Osteoblast (primary cell): Measurements from ENCODE around the gene PTGES. TPM values are rescaled to one million over a fixed set of nuclear protein-coding genes. Genes with fewer than 3 reads are reported as not detected.
A peak's percentile ranks its signal among the peaks of the same experiment; 100 is the strongest.

ENCODE experiments used
- DNase-seq: peaks from one replicate; pipeline ENCODE4 v3.0.0; 2011; ENCODE audit warnings: low spot score, mixed read lengths; ENCODE audit not compliant: insufficient read length; ENCODE audit errors: missing footprints
- H2AFZ ChIP-seq: 2 replicates; pipeline ENCODE4 v1.6.0; 2011; ENCODE audit warnings: mild to moderate bottlenecking, low read length
- H3K27ac ChIP-seq: 2 replicates; pipeline ENCODE4 v1.5.1; 2011; ENCODE audit warnings: mild to moderate bottlenecking, low read depth, low read length, moderate library complexity
- H3K27me3 ChIP-seq: 2 replicates; pipeline ENCODE4 v1.6.0; 2012; ENCODE audit warnings: mild to moderate bottlenecking, control low read depth, inconsistent platforms, low read length, moderate library complexity; ENCODE audit not compliant: insufficient read depth
- H3K36me3 ChIP-seq: 2 replicates; pipeline ENCODE4 v1.5.1; 2011; ENCODE audit warnings: mild to moderate bottlenecking, low read length, control low read depth, moderate library complexity; ENCODE audit not compliant: insufficient read depth
- H3K4me1 ChIP-seq: 2 replicates; pipeline ENCODE4 v1.5.1; 2011; ENCODE audit warnings: mild to moderate bottlenecking, low read length, control low read depth, moderate library complexity; ENCODE audit not compliant: insufficient read depth
- H3K4me2 ChIP-seq: 2 replicates; pipeline ENCODE4 v1.6.0; 2011; ENCODE audit warnings: mild to moderate bottlenecking, low read length; ENCODE audit not compliant: insufficient read depth
- H3K4me3 ChIP-seq: fragments of 200-600 bp; sonication (generic); 3 replicates; pipeline ENCODE4 v1.5.1; 2012; ENCODE audit warnings: mild to moderate bottlenecking, low read length, inconsistent platforms; ENCODE audit not compliant: insufficient read depth
- H3K79me2 ChIP-seq: 2 replicates; pipeline ENCODE4 v1.6.0; 2012; ENCODE audit warnings: mild to moderate bottlenecking, low read length, control low read depth, inconsistent platforms; ENCODE audit not compliant: insufficient read depth
- H3K9me3 ChIP-seq: 2 replicates; pipeline ENCODE4 v1.5.1; 2011; ENCODE audit warnings: low read depth, low read length, control low read depth
- H4K20me1 ChIP-seq: 2 replicates; pipeline ENCODE4 v1.6.0; 2012; ENCODE audit warnings: mild to moderate bottlenecking, low read length, control low read depth; ENCODE audit not compliant: insufficient read depth
- total RNA-seq: library from RNA; depleted of rRNA; stranded (reverse); fragments of >200 nt; gene quantifications from 2 replicates; pipeline ENCODE4 v1.2.3, GENCODE V29; 2012
- TF ChIP-seq, protein P1 (sequence below): IDR thresholded peaks from 2 replicates; pipeline ENCODE4 v1.5.1; 2011; ENCODE audit warnings: mild to moderate bottlenecking, low read depth, low read length, moderate library complexity; ENCODE audit errors: extremely low read depth

PTGES gene
- total RNA-seq, 1 donor: 70.9 TPM

DNA sequence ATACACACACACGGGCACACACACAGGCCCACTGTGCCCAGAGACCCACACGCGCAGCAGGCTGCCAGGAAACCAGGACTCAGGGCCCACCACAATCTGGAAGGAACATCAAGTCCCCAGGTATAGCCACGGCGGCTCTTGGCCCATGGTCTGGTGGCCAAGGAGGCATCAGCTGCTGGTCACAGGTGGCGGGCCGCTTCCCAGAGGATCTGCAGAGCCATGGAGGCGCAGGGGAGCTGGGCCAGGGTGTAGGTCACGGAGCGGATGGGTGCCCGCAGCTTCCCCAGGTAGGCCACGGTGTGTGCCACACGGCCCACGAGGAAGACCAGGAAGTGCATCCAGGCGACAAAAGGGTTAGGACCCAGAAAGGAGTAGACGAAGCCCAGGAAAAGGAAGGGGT, 13.4 kb downstream of the PTGES start:
- Histone ChIP-seq H3K27me3 (no peaks in the 10 kb centered on the region), H3K9me3 (no peaks in the 10 kb centered on the region), H3K27ac (no peak overlapping the region), H3K36me3 (peaks cover 11% of the 10 kb centered on the region), H2AFZ (no peak overlapping the region), H3K79me2 (no peaks in the 10 kb centered on the region), H3K4me2 (no peak overlapping the region), H3K4me3 (no peak overlapping the region), H3K4me1 (peaks cover 19% of the 10 kb centered on the region), H4K20me1 (no peaks in the 10 kb centered on the region)
- peak; percentile 4 for DNase-seq
- TF ChIP-seq, protein P1, sequence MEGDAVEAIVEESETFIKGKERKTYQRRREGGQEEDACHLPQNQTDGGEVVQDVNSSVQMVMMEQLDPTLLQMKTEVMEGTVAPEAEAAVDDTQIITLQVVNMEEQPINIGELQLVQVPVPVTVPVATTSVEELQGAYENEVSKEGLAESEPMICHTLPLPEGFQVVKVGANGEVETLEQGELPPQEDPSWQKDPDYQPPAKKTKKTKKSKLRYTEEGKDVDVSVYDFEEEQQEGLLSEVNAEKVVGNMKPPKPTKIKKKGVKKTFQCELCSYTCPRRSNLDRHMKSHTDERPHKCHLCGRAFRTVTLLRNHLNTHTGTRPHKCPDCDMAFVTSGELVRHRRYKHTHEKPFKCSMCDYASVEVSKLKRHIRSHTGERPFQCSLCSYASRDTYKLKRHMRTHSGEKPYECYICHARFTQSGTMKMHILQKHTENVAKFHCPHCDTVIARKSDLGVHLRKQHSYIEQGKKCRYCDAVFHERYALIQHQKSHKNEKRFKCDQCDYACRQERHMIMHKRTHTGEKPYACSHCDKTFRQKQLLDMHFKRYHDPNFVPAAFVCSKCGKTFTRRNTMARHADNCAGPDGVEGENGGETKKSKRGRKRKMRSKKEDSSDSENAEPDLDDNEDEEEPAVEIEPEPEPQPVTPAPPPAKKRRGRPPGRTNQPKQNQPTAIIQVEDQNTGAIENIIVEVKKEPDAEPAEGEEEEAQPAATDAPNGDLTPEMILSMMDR: no peak

DNA sequence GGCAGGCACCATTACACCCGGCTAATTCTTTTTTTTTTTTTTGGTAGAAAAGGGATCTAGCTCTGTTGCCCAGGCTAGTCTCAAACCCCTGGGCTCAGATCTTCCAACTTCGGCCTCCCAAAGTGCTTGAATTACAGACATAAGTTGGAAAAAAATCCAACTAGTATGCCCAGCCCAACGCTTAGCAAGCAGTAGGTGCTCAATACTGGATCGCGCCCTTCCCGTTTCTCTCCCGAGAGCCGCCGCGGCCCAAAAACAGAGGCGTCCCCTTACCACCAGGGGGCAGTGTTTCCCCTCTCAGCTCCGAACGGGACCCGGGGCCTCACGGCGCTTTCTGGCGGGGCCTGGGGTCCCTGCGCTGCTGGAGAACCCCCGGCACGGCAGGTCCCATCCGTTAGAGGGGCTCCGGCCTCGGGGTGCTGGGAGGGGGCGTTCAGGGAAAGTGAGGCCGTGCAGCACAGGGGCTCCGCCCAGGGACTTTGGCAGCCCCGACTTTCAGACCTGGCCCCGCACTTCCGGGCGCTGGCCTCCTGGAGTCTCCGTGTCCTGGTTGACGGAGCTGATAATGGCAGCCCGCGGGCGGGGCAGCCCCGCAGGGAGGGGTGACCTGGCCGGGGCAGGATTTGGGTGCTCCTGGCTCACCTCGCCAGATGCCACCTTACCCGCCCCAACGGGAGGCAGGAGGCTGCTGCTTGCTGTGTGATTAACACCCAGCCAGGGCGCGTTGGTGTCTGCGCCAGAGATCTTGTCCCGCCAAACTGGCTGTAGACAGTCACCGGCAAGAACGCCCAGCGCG, 15.2 kb downstream of the PTGES start:
- no peaks in the 10 kb centered on the region for H3K27me3 ChIP-seq
- H3K4me1 ChIP-seq: peaks cover 9% of the 10 kb centered on the region
- H3K36me3 ChIP-seq: peaks cover 11% of the 10 kb centered on the region
- H3K79me2 ChIP-seq: no peaks in the 10 kb centered on the region
- TF ChIP-seq, protein P1: peak; percentile 81
- DNase-seq: peak; percentile 98
- H2AFZ ChIP-seq: peak overlapping the region; percentile 70
- H3K4me3 ChIP-seq: peak overlapping the region; percentile 72
- no peaks in the 10 kb centered on the region for H4K20me1 ChIP-seq
- H3K27ac ChIP-seq: peak overlapping the region; percentile 45
- no peaks in the 10 kb centered on the region for H3K9me3 ChIP-seq
- peak overlapping the region; percentile 78 for H3K4me2 ChIP-seq

DNA sequence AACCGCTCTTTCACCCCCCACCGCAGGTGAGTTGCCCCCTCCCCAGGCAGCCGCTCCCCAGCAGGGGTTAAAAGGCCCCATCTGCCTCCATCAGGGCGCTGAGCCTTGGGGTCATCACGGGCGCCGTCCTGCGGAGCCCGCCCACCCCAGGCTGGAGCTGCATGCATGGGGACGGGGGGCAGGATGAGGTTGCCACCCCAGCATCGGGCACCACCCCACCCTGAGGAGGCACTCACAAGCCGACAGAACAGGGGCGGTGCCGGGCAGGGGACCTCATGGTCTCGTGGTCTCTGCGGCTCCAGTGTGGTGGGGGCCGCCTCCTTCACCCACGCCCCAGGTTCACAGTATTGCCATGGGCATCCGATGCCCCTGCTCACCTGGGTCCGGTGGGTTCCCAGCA, 16.5 kb downstream of the PTGES start:
- Histone ChIP-seq H4K20me1 (no peaks in the 10 kb centered on the region), H3K27me3 (no peaks in the 10 kb centered on the region), H3K79me2 (no peaks in the 10 kb centered on the region), H3K27ac (no peak overlapping the region), H3K4me3 (no peak overlapping the region), H3K9me3 (no peaks in the 10 kb centered on the region), H3K36me3 (peaks cover 9% of the 10 kb centered on the region), H3K4me1 (peaks cover 6% of the 10 kb centered on the region), H2AFZ (no peak overlapping the region), H3K4me2 (no peak overlapping the region)
- TF ChIP-seq, protein P1: no peak
- DNase-seq: peak; percentile 72

GRCh38 chr9:129735546-129735945, 17.3 kb downstream of the PTGES start:
- Histone ChIP-seq H3K27ac (no peak overlapping the region), H3K36me3 (peaks cover 3% of the 10 kb centered on the region), H2AFZ (no peak overlapping the region), H3K4me1 (peaks cover 6% of the 10 kb centered on the region), H3K79me2 (no peaks in the 10 kb centered on the region), H3K9me3 (no peaks in the 10 kb centered on the region), H4K20me1 (no peaks in the 10 kb centered on the region), H3K4me3 (no peak overlapping the region), H3K27me3 (no peaks in the 10 kb centered on the region), H3K4me2 (no peak overlapping the region)
- peak; percentile 45 for DNase-seq
- TF ChIP-seq, protein P1: no peak
